HCEC 1CT (cell line): ENCODE results near the gene HNRNPA2B1.
"Not testable (repeated sequence)": the region's sequence is repeated elsewhere in the genome, so short reads cannot be mapped to it uniquely, and the experiment has no call there.

ENCODE experiments used
- DNase-seq: peaks from one replicate; pipeline ENCODE4 v3.0.0-alpha.2; 2017

Gene HNRNPA2B1

DNA sequence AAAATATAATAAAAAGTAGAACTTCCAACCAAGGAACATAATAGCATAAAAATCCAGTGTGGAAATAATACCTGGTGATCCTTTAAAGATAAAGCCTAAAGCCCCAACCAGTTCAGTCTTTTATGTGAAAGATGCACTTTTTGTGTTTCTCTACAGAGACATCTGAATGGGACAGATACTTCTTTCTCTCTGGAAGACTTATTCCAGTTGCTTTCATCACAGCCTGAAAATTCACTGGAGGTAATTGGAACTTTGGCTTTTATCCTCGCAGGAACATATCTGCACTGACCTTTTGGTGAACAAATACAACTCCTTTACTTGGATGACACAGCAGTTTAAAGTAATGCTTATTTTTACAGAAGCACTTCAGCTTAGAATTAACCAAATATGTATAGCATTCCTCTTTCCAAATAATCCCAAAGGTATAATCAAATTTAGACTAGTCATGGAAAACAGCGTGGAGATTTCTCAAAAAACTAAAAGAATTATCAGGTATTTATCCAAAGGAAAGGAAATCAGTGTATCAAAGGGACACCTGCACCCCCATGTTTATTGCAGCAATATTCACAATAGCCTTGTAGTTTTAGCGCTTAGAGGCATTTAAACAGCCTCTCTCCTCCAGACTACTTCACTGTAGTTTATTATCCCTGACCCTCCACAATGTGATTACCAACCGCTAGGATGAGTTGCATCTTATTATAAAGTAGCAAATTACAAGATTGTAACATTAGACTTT lies 16.8 kb downstream of the HNRNPA2B1 start:
- DNase-seq, result no peak

- DNase-seq, result no peak
These were observed 17.8 kb downstream of the HNRNPA2B1 start for GRCh38 chr7:26182706-26183105.

DNA sequence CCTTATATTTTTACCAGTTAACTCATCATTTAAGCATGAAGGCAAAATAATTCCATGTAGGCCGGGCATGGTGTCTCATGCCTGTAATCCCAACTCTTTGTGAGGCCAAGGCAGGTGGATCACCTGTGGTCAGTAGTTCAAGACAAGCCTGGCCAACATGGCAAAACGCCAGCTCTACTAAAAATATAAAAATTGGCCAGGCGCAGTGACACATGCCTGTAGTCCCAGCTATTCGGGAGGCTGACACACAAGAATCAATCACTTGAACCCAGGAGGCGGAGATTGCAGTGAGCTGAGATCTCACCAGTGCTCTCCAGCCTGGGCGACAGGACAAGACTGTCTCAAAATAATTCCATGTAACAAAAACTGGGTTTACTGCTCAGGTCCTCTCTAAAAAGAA lies 18.3 kb downstream of the HNRNPA2B1 start:
- DNase-seq, result no peak

GRCh38 chr7:26181474-26182227 lies 18.9 kb downstream of the HNRNPA2B1 start:
- DNase-seq, result no peak

GRCh38 chr7:26180792-26181198 lies 19.8 kb downstream of the HNRNPA2B1 start:
- DNase-seq, result no peak

GRCh38 chr7:26179826-26180497 lies 20.6 kb downstream of the HNRNPA2B1 start:
- no peak for DNase-seq

DNA sequence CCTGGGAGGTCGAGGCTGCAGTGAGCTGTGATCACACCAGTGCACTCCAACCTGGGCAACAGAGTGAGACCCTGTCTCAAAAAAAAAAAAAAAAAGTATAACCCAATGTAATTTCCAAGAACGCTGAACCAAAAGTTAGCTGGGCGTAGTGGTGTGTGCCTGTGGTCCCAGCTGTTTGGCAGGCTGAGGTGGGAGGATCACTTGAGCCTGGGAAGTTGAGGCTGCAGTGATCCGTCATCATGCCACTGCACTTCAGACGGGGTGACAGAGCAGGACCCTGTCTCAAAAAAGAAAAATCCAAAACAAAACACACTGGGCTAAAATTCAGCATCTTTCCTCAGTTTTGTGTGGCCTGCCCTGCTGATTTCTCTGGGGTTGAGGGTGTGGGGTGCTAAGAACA lies 21.1 kb downstream of the HNRNPA2B1 start:
- DNase-seq, result no peak

GRCh38 chr7:26178272-26178960 lies 22.1 kb downstream of the HNRNPA2B1 start:
- DNase-seq, result no peak

DNA sequence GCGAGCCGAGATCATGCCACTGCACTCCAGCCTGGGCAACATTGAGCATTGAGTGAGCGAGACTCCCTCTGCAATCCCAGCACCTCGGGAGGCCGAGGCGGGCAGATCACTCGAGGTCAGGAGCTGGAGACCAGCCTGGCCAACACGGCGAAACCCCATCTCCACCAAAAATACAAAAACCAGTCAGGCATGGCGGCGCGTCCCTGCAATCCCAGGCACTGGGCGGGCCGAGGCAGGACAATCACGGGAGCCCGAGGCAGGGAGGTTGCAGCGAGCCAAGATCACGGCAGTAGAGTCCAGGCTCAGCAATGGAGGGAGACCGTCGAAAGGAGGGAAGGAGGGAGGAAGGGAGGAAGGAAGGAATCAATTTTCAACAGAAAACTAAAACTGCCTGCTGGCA lies 23.3 kb downstream of the HNRNPA2B1 start:
- DNase-seq, result not testable (repeated sequence)

GRCh38 chr7:26176696-26177095 lies 23.9 kb downstream of the HNRNPA2B1 start:
- not testable (repeated sequence) for DNase-seq

DNA sequence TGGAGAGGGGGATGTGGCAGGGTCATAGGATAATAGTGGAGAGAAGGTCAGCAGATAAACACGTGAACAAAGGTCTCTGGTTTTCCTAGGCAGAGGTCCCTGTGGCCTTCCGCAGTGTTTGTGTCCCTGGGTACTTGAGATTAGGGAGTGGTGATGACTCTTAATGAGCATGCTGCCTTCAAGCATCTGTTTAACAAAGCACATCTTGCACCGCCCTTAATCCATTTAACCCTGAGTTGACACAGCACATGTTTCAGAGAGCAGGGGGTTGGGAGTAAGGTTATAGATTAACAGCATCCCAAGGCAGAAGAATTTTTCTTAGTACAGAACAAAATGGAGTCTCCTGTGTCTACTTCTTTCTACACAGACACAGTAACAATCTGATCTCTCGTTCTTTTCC lies 24.6 kb downstream of the HNRNPA2B1 start:
- not testable (repeated sequence) for DNase-seq

DNA sequence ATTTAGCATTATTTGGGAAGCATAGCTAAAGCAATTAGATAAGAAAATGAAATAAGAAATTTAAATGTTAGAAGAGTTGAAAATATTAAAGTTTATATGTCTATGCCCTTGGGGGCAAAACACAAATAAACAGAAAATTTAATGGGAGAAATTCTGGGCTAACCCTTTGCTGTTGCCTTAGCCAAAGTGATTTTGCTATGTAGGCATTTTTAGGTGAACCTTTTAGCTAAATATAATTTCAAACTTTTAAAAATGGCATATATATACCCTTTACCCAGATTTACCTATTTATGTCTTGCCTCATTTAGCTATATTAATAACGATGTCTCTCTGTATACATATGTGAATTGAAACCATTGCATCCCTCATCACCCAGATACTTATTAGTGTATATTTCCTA lies 28.5 kb downstream of the HNRNPA2B1 start:
- no peak for DNase-seq

- no peak for DNase-seq
These were observed 28.9 kb downstream of the HNRNPA2B1 start for GRCh38 chr7:26171601-26172000.

- no peak for DNase-seq
These were observed 29.9 kb downstream of the HNRNPA2B1 start for GRCh38 chr7:26170663-26171062.

GRCh38 chr7:26169271-26169670 lies 31.3 kb downstream of the HNRNPA2B1 start:
- no peak for DNase-seq

- DNase-seq, result no peak
These were observed 32.0 kb downstream of the HNRNPA2B1 start for GRCh38 chr7:26168458-26169023.

GRCh38 chr7:26167303-26167934 lies 33.1 kb downstream of the HNRNPA2B1 start:
- no peak for DNase-seq

DNA sequence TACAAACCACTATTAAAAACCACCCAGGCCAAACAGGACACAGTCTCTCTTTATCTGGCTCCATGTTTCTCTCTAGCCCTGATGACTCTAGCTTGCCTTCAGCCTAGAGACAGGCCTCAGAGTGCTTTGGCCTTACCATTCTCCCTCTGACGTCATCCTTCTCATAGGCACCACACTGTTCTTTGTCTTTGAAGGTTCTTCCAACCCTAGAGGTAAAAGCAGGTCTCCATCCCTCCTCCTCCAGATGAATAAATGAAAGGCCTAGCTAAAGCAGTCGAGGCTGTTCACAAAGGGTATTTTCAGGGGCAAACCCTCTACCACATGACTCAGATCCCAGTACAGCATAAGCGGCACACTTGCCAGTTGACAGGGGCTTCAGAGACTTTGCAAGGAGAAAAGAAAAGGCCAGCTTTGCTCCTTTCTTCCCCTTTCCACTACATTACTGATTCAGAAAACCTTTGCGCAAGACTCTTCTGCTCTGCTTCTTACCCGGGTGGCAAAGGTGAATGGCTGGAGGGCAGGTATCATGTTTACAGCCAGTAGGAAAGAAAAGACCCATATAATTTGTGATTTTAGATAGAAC lies 33.8 kb downstream of the HNRNPA2B1 start:
- no peak for DNase-seq

DNA sequence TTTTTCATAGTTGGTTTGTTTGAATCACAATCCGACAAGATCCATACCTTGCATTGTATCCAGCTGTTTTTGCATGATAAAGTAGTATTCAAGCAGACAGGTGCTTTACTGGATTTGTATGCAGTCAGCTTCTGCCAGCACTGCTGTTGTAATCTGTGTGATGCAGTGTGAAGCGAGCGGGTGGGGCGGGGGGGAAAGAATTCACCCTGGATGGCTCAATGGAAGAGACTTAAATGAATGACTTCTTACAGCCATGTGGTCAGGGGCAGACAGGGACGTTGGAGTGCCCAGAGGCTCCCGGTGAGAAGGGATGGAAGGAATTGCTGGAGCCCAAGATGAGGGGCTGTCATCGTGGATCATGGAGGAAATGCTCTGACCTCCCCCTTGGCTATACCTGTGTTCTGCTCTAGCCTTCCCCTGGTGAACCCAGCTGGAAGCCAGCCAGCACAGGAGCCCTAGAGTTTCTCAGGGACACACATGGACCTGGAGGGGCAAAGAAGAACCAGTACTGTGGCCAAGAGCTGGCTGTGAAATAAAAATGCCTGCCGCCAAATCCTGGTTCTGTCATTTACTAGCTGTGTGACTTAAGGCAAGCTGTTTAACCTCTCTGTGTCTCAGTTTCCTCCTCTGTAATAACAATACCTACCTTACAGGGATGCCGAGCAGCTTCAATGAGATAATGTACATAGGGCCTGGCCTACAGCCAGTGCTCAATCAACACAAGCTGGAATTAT lies 34.4 kb downstream of the HNRNPA2B1 start:
- no peak for DNase-seq

DNA sequence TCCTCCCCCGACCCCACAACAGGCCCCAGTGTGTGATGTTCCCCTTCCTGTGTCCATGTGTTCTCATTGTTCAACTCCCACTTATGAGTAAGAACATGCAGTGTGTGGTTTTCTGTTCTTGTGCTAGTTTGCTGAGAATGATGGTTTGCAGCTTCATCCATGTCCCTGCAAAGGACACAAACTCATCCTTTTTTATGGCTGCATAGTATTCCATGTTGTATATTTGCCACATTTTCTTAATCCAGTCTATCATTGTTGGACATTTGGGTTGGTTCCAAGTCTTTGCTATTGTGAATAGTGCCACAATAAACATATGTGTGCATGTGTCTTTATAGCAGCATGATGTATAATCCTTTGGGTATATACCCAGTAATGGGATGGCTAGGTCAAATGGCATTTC lies 36.7 kb downstream of the HNRNPA2B1 start:
- not testable (repeated sequence) for DNase-seq

DNA sequence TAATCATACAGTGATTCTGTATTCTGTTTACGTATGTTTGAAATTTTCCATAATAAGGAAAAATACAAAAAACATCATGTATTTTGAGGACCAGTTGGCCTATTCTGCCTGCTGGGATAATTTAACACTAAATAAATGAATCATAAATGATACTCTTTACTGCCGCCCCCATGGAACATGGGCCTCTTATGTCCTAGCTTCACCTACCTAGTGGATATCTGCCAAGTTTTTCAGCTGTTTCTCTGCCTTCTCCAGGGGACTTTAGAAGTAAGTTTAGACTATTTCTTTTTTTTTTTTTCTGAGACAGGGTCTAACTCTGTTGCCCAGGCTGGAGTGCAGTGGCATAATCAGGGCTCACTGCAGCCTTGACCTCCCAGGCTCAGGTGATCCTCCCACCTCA lies 38.1 kb downstream of the HNRNPA2B1 start:
- DNase-seq, result no peak
